KBM-7 (cell line): Measurements from ENCODE around the gene CACNA1S.
A peak's percentile ranks its signal among the peaks of the same experiment; 100 is the strongest.

Experiments used
- DNase-seq: peaks from one replicate; pipeline ENCODE4 v3.0.0-alpha.2; 2015
- in situ Hi-C: fragments of 300-500 bp; cut with MboI; formaldehyde crosslinking; loops from 2 replicates; pipeline ENCODE4 v1.14.3; 2020; ENCODE audit warnings: low sequenced_read_pairs, low pct_unique_long_range_greater_than_20kb, mixed read lengths

The CACNA1S gene

GRCh38 chr1:201022493-201022819 lies 89.8 kb downstream of the CACNA1S start:
- in situ Hi-C loops = no loop called here
- no peak for DNase-seq

- in situ Hi-C loops = no loop called here
- no peak for DNase-seq
These were observed 90.4 kb downstream of the CACNA1S start for GRCh38 chr1:201021630-201022492.

GRCh38 chr1:201020721-201021629 lies 91.3 kb downstream of the CACNA1S start:
- in situ Hi-C loops = no loop called here

GRCh38 chr1:201020040-201020591 lies 92.1 kb downstream of the CACNA1S start:
- in situ Hi-C loops = no loop called here
- peak; percentile 68 for DNase-seq

More at GRCh38 chr1:201020721-201021629, 91.3 kb downstream of the CACNA1S start:
- peak; percentile 44 for DNase-seq

GRCh38 chr1:201019321-201019977 lies 92.8 kb downstream of the CACNA1S start:
- DNase-seq = peak; percentile 96
- in situ Hi-C loops = no loop called here

- in situ Hi-C loops = no loop called here
These were observed 94.4 kb downstream of the CACNA1S start for GRCh38 chr1:201017828-201018163.

GRCh38 chr1:201016943-201017827 lies 95.0 kb downstream of the CACNA1S start:
- in situ Hi-C loops = no loop called here
- DNase-seq = no peak

More at GRCh38 chr1:201017828-201018163, 94.4 kb downstream of the CACNA1S start:
- no peak for DNase-seq

- peak; percentile 63 for DNase-seq
- in situ Hi-C loops = no loop called here
These were observed 96.0 kb downstream of the CACNA1S start for GRCh38 chr1:201016211-201016651.

GRCh38 chr1:201015551-201016091 lies 96.6 kb downstream of the CACNA1S start:
- peak; percentile 54 for DNase-seq

GRCh38 chr1:201014816-201015200 lies 97.4 kb downstream of the CACNA1S start:
- DNase-seq = no peak
- in situ Hi-C loops = no loop called here

More at GRCh38 chr1:201015551-201016091, 96.6 kb downstream of the CACNA1S start:
- in situ Hi-C loops = no loop called here

- in situ Hi-C loops = no loop called here
- no peak for DNase-seq
These were observed 98.0 kb downstream of the CACNA1S start for GRCh38 chr1:201013991-201014815.

- in situ Hi-C loops = no loop called here
- DNase-seq = peak; percentile 82
These were observed 99.2 kb downstream of the CACNA1S start for GRCh38 chr1:201013031-201013485.

- in situ Hi-C loops = no loop called here
- DNase-seq = no peak
These were observed 100.6 kb downstream of the CACNA1S start for GRCh38 chr1:201011616-201012015.

GRCh38 chr1:201009962-201010645 lies 102.1 kb downstream of the CACNA1S start:
- in situ Hi-C loops = no loop called here
- DNase-seq = no peak

GRCh38 chr1:201008666-201009360 lies 103.4 kb downstream of the CACNA1S start:
- in situ Hi-C loops = no loop called here
- DNase-seq = no peak

GRCh38 chr1:201007481-201007880 lies 104.7 kb downstream of the CACNA1S start:
- in situ Hi-C loops = no loop called here
- DNase-seq = no peak
